GM18870 (cell line): ENCODE results near the gene CDC5L.

Experiments
- ATAC-seq: cut with Tn5 transposase; IDR thresholded peaks from one replicate; pipeline ENCODE4 v1.9.1; 2021; ENCODE audit warnings: moderate library complexity; ENCODE audit not compliant: unreplicated experiment

CDC5L gene

GRCh38 chr6:44410363-44410762 lies 22.9 kb downstream of the CDC5L start:
- no peak for ATAC-seq

GRCh38 chr6:44411141-44411540 lies 23.6 kb downstream of the CDC5L start:
- no peak for ATAC-seq

- ATAC-seq, result no peak
Measured at GRCh38 chr6:44415449-44415848, 27.9 kb downstream of the CDC5L start.

GRCh38 chr6:44415873-44416502 lies 28.5 kb downstream of the CDC5L start:
- no peak for ATAC-seq

- ATAC-seq, result no peak
Measured at GRCh38 chr6:44422531-44422930, 35.0 kb downstream of the CDC5L start.

- no peak for ATAC-seq
Measured at GRCh38 chr6:44423306-44423705, 35.8 kb downstream of the CDC5L start.

- no peak for ATAC-seq
Measured at GRCh38 chr6:44425951-44426350, 38.4 kb downstream of the CDC5L start.

GRCh38 chr6:44428682-44429081 lies 41.2 kb downstream of the CDC5L start:
- no peak for ATAC-seq

- no peak for ATAC-seq
Measured at GRCh38 chr6:44430326-44430725, 42.8 kb downstream of the CDC5L start.

- ATAC-seq, result no peak
Measured at GRCh38 chr6:44431118-44431725, 43.7 kb downstream of the CDC5L start.

- no peak for ATAC-seq
Measured at GRCh38 chr6:44432227-44432626, 44.7 kb downstream of the CDC5L start.

GRCh38 chr6:44432726-44433125 lies 45.2 kb downstream of the CDC5L start:
- no peak for ATAC-seq

GRCh38 chr6:44435500-44435899 lies 48.0 kb downstream of the CDC5L start:
- ATAC-seq, result no peak

GRCh38 chr6:44438827-44439226 lies 51.3 kb downstream of the CDC5L start:
- ATAC-seq, result no peak

GRCh38 chr6:44439270-44440045 lies 52.0 kb downstream of the CDC5L start:
- ATAC-seq, result no peak

GRCh38 chr6:44441091-44441855 lies 53.8 kb downstream of the CDC5L start:
- no peak for ATAC-seq

- ATAC-seq, result no peak
Measured at GRCh38 chr6:44442236-44442635, 54.7 kb downstream of the CDC5L start.

GRCh38 chr6:44442833-44443444 lies 55.4 kb downstream of the CDC5L start:
- ATAC-seq, result no peak

GRCh38 chr6:44444853-44445252 lies 57.3 kb downstream of the CDC5L start:
- no peak for ATAC-seq

- no peak for ATAC-seq
Measured at GRCh38 chr6:44446626-44447300, 59.3 kb downstream of the CDC5L start.
